GM19463 (cell line): ENCODE measurements around the gene PTH2R.
A peak's percentile ranks its signal among the peaks of the same experiment; 100 is the strongest.
"Not testable (repeated sequence)": the region's sequence is repeated elsewhere in the genome, so short reads cannot be mapped to it uniquely, and the experiment has no call there.

ENCODE experiments used
- ATAC-seq: cut with Tn5 transposase; IDR thresholded peaks from one replicate; pipeline ENCODE4 v1.9.1; 2021; ENCODE audit warnings: mild to moderate bottlenecking, moderate library complexity; ENCODE audit not compliant: unreplicated experiment

Gene PTH2R, protein sequence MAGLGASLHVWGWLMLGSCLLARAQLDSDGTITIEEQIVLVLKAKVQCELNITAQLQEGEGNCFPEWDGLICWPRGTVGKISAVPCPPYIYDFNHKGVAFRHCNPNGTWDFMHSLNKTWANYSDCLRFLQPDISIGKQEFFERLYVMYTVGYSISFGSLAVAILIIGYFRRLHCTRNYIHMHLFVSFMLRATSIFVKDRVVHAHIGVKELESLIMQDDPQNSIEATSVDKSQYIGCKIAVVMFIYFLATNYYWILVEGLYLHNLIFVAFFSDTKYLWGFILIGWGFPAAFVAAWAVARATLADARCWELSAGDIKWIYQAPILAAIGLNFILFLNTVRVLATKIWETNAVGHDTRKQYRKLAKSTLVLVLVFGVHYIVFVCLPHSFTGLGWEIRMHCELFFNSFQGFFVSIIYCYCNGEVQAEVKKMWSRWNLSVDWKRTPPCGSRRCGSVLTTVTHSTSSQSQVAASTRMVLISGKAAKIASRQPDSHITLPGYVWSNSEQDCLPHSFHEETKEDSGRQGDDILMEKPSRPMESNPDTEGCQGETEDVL

DNA sequence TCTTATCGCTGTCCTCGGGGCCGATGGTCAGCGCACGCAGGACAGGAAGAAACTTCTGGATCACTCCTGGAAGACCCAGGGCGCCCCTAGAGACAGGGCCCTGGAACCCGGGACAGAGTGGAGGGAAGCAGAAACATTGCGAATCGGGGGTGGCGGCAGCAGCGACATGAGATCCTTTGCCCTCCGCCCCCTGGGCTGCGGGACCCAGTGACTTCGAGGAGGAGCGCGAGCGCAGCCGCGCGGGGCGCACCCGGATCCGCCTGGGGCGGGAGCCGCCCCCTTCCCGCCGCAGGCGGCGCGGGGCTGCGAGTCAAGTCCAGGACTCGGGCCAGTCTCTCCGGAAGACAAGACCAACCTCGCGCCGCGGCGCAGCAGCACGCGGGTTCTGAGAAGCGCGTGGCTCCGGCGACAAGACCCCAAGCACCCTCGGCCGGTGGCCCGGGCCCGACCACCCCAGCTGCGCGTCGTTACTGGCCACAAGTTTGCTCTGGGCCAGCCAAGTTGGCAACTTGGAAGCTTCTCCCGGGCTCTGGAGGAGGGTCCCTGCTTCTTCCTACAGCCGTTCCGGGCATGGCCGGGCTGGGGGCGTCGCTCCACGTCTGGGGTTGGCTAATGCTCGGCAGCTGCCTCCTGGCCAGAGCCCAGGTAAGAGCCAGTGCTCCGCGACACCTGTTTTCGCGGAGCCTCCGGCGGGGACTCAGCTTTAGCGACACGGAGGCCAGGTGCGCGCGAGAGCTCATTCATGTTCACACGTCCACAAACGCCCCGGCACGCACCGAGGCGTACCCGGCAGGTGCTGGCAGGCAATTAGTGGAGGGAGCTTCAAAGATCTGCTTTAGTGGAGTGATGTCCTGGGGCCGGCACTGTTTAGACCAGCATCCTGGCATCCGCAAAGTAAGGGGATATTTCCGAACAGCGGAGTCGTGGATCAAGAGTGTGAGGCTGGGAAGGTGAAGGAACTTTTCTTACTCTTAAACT, at the start of gene PTH2R:
Gene PTH2R (plus strand): TSS at position 319 of the 978 bp plus-strand sequence. CDS start 252 bp downstream, at position 571.
- no peak for ATAC-seq

DNA sequence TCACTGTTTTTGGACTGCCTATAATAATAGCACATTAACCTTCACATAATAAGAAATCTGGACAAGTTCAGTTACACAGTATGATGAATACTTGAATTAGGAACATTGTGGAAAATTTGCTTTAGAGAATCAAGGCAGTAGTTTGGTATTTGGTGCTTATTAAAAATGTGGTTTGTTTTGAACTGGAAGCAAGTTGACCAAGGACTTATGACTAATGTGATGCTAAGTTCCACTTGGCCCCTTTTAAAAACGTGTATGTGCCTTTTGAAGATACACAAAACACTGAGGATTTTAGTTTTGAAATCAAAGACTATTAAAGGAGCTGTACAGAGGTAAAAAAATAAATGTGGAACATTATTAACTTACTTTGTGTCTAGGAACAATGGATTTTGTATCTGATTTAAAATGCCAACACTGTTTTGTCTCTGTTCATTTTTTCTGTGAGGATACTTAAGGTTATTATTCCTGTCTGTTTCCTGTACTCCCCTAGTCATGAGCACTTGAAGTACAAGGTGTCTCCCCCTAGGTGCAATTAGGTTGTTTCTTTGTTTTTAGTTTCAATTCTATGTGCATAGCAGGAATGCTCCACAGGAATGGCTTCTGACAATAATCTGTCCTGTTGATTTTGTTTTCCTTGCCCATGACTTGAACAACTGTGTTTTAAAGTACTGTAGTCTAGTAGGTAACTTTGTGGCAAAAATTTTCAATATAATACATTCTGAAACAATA, 49.6 kb upstream of the PTH2R start:
- no peak for ATAC-seq

DNA sequence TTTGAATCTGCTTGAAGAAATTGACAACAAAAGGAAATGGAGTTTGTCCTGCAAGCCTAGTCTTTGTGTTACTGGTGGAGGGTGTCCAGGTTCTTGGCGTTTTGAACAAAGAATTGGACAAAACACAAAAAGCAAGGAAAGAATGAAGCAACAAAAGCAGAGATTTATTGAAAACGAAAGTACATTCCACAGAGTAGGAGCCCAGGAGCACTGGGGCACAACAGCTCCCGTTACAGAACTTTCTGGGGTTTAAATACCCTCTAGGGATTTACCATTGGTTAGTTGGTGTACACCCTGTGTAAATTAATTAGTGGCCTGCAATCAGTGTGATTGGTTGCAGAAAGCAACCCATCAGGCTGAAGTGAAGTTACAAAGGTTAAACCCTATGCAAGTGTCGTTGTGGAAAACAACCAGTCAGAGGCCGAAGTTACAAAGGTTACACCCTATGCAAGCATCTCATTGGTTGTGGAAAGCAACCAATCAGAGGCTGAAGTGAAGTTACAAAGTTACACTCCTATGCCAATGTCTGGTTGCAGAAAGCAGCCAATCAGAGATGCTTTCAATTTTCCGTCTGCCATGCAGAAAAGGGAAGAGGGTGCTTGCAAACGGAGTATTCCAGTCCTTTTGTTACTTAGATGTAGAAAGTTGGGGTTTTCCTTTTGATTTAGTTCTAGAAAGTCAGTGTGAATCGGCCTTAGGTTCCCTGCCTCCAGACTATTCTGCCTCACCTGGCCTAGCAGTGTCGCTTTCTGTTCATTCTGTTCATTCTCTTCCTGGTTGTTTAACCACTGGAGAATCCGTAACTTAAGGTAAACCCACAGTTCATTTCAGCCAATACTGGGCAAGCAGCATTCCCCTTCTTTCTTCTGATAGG, 47.6 kb upstream of the PTH2R start:
- ATAC-seq = no peak

DNA sequence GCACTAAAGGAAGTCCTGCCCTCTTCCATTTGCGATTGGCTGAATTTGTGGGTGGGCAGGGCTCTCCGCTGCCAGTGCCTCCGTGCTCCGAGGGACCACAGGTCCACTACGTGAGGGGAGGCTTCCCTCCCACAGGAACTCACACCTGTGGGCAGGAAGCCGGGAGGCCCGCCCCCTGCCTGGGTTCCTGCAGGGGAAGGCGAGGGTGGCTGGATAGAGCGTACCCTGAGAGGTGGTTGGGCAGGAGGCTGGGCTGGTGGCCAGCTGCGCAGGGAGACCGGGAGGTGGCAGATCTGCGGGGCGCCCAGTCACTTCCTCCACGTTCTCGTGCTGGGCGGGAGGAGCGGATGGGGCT, 47.0 kb upstream of the PTH2R start:
- no peak for ATAC-seq

DNA sequence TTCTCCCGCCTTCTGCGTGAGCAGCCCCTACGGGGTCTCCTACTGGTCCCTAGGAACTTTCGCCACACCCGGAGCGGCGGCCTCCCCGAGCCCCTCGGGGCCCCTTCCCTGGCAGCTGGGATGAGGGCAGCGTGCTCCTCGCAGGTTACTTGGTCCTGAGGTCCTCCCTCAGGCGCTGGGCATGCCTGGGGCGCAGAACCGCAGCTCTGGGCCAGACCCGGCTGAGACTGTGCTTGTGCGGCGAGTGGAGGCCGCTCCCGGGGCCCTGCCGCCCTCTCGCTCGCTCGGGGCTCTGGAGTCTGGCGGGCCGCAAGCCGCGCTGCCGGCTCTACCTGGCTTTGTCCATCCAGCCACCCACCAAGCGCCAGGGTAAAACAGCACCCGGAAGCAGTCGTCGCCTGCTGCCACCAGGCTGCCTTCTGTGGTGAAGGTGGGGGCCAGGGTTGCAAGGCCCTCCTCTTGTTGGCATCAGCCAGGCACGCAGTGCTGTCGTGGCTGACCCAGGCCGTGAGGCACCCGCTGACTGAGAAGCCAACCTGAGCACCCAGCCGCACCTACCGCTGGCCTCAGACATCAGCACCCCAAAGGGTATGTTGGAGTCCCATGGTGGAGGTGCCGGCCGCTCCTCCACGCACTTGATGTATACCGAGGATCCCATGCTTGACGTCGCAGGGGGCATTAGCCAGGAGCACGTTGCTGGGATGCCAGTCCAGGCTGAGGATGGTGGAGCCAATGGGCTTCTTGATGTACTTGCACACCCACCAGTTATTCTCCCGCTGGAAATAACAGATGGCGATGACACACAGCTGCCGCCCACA, 46.1 kb upstream of the PTH2R start:
- no peak for ATAC-seq

DNA sequence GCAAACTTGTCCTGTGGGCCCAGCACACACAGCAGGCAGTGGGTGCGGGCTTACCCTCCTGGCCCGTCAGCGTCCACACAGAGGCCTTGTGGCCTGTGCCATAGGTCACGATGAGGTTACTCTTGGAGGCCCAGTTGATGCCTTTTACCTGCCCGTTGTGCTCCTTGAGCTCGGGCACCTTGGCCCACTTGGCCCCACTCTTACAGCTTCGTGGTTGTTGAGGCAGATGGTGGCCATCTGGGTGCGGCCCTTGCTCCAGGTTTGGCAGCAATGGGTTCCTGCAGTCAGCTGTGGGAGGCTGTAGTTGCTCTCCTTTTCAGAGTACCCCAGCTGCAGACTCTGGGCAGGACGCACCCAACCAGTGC, 45.5 kb upstream of the PTH2R start:
- no peak for ATAC-seq

DNA sequence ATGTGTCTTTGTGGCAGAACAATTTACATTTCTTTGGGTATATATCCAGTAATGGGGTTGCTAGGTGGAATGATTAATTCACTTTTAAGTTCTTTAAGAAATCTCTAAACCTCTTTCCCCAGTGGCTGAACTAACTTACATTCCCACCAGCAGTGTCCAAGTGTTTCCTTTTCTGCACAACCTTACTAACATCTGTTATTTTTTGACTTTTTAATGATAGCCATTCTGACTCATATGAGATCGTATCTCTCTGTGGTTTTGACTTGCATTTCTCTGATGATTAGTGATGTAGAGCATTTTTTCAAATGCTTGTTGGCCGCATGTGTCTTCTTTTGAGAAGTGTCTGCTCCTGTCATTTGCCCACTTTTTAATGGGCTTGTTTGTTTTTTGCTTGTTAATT, 43.1 kb upstream of the PTH2R start:
- ATAC-seq = peak; percentile 68

DNA sequence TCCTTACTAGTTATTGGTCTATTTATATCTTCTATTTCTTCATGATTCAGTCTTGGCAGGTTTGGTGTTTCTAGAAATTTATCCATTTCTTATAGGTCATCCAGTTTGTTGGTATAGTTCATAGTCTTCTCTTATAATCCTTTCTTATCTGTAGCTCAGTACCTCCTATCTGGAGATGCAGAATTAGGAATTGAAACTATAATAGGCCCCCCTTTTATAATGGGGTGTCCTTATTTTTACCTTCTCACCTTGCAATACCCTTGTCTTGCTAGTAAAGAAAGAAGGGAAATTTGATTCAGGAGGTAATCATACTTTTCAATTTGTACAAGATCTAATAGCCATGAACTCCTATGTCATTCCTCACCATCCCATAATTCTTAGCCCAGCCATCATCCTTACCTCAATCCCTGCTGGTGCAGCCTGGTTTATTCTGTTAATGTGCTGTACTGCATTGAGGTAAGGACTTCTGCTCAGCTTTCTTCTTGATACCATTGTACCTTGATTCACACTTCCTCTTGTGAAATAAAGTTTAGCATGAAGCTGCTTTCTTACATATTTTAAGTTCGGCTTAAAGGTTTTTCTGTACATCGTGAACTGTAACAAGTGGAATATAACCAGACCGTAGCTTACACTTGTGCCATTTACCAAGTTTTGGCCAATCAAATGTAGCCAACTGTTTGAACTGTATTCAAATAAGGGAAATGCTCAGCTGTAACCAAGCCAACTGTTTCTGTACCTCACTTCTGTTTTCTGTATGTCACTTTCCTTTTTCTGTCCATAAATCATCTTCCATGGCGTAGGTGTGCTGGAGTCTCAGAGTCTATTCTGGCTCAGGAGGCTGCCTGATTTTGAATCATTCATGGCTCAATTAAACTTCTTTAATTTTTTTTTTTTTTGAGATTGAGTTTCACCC, 40.1 kb upstream of the PTH2R start:
- ATAC-seq = peak; percentile 39

DNA sequence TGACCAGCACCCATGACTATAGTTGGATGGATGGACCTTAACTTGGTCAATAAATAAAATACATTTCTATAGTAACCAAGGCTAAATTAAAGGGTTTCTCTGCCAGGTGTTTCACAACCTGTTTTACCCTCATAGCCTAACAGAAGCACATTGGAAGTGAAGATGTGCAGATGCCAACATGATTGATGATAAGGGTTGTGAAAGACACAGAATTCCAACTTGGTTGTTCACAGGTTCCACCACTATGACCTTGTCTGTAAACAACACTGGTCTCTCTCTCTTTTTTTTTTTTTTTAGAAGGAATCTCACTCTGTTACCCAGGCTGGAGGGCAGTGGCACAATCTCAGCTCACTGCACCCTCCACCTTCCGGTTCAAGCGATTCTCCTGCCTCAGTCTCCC, 37.5 kb upstream of the PTH2R start:
- ATAC-seq = no peak

DNA sequence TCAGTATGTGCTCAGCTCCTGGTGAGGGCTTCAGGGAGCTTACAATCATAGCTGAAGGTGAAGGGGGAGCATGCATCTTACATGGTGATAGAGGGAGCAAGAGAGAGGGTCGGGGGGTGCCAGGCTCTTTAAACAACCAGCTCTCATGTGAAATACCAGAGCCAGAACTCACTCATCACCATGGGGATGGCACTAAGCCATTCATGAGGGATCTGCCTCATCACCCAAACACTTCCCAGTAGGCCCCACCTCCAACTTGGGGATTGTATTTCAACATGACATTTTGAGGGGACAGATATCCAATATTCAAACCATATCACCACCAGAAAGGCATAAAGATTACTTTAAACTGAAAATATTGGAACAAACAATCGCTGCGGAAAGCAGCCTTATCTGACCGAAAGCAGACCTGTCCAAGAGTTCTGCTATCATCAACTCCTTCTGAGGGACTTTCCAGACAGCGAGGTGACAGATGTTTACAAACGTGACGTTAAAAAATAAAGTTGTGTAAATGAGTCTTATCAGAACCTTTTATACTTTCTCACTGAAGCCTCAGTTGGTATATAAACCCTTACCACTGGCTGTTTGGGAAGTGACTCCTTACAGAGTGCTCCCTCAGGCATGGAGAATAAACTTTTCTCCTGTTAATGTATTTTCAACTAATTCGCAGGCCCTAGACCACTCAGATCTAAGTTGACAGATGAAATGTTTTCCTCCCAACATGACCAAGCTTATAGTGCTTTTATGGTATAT, 35.5 kb upstream of the PTH2R start:
- ATAC-seq = no peak

DNA sequence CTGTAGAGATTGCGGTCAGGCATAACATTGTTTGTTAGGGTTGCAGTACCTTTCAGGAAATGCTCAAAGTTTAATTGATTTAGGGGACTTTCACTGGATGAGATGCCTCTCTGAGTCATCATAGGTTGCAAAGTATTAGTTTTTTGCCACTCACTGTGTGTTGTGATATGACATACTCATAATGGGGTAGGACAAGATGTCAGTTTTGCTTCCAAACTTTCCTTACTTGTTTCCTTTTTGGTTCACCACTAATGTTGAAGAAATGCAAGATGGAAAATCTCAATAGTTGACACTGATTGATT, 35.0 kb upstream of the PTH2R start:
- ATAC-seq = no peak

DNA sequence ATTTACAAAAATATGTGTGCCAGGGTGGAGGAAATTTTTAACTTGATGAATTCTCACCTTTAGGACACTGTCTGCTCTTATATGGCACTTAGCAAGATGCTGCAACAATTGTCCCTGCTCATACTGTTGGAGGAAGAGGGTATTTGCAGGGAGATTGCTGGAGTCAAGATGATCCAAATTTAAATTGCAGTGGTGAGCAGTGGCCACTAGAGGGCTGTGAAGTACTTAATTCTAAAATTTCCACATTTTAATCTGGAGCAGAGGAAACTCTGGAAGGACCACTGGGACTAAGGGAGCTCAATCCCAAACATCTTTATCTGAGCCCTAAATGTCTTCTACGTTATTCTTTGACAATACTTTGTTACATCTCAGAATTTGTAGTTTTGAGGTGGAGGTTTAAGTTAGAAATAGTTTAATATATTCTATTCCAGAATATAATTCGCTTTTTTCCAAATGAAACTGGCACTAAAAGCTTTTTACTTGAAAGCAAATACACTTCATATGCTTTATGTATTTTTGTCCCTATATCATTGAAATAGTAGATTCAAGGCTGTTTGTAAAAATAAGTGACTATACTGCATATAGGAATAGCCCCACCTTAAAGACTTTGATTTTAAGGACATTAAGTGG, 33.0 kb upstream of the PTH2R start:
- peak; percentile 54 for ATAC-seq

DNA sequence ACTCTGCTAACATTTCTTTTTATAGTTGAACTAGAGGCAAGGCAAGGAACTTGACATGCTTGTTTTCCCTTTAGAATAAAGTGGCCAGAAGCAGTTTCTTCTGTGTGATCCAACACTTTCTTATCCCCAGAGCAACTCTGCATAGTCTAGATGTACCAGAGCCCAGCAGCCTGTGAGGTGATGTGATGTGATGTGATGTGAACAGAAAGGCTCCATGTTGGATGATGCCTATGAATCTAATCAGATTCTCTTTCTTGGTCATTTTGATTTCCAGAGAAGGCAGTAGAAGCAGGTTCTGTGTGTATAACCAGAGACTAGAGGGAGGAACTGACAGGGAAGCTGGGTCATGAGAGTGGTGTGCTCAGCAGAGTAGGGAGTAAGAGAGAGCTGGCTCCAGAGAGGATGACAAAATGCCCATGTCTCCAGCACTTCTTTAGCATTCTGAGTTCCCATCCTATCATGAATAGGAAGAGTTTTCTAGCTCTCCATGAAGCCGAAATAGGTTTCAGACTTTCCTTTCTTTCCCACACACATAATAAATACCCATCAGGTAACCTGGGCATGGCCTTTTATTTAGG, 31.0 kb upstream of the PTH2R start:
- no peak for ATAC-seq

DNA sequence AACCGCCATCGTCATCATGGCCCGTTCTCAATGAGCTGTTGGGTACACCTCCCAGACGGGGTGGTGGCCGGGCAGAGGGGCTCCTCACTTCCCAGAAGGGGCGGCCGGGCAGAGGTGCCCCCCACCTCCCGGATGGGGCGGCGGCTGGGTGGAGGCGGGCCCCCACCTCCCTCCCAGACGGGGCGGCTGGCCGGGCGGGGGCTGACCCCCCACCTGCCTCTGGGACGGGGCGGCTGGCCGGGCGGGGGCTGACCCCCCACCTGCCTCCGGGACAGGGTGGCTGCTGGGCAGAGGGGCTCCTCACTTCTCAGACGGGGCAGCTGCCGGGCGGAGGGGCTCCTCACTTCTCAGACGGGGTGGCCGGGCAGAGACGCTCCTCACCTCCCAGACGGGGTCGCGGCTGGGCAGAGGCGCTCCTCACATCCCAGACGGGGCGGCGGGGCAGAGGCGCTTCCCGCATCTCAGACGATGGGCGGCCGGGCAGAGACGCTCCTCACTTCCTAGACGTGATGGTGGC, 29.2 kb upstream of the PTH2R start:
- not testable (repeated sequence) for ATAC-seq

DNA sequence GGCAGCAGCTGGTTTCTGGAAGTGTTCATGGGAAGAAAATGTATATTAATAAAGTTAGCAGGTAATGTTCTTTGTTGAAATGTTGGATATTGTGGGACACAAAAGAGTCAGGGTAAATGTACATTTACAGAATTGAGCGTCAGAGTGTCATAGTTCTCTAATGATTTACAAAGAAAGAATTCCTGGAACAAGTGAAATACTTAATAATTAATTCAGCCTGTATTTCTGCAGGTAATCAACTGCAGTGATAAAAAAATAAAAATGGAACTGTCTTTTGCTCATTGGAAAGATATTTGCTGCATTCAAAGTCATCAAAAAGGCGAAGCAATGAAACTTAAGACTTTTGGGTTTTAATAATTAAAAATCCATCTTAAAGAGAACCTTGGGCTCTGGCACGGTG, 27.4 kb upstream of the PTH2R start:
- ATAC-seq = no peak

DNA sequence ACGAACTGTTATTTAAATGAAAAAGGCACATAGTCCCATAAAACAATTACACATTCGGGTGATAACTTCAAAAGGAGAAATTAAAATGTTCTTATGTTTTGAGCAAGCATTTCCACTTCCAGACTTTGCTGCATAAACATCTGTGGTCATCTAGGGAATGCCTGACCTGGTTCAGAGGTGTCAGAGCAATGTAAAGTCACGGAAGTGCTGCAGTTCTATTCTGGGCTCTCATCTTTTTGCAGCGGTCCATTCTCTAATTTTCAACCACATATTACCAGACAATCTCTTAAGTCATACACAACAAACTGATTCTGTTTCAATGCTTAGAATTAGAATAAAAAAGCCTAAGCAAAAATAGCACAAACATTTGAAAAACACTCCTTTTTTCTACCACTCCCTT, 22.0 kb upstream of the PTH2R start:
- no peak for ATAC-seq

DNA sequence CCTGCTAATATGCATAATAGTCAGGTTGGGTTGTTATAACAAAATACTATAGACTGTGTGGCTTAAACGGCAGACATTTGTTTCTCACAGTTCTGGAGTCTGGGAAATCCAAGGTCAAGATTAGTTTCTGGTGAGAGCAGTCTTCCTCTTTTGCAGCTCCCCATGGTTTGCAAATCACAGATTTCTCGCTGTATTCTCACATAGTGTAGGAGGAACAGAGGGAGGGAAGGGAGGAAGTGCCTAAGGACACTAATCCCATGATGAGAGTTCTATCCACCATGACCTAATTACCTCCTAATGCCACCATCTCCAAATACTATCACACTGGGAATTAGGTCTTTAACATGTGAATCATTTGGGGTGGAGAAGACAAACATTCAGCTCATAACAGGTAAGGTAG, 20.1 kb upstream of the PTH2R start:
- no peak for ATAC-seq
